IPS-11a (cell line): ENCODE data around the gene DMXL1.
"Not testable (repeated sequence)": the region's sequence is repeated elsewhere in the genome, so short reads cannot be mapped to it uniquely, and the experiment has no call there.

Source experiments
- H3K4me3 ChIP-seq: one replicate; pipeline ENCODE4 v1.5.1; 2013; ENCODE audit warnings: low read depth, low read length, control low read depth

Gene DMXL1

DNA sequence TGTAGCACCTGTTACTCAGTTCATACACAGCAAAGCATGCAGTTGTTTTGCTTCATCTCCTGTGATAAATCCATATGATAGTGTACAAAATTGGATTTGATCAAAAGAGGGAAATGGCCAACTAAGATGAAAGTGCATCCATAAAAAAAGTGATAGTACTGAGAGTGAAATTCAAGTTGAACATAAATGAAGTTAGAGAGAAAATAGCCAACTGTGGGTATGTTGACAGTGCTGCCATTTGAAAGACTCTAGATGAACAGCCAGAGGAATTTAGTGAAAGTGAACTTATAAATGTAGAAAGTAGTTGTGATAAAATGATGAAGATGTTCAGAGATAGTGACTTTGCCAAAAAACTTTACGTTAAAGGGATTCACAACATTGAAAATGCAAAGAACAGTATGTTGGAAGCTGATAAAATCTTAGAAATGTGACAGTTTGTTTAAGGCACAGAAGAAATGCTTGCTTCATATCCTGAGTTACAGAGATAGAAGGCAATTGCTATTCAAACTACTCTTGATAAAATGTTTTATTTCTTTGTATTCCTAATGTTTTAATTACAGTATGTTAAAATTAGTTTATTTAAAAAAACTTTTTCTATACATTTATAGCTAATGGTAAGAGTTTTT, 119.7 kb downstream of the DMXL1 start:
- H3K4me3 ChIP-seq = no peak overlapping the region

DNA sequence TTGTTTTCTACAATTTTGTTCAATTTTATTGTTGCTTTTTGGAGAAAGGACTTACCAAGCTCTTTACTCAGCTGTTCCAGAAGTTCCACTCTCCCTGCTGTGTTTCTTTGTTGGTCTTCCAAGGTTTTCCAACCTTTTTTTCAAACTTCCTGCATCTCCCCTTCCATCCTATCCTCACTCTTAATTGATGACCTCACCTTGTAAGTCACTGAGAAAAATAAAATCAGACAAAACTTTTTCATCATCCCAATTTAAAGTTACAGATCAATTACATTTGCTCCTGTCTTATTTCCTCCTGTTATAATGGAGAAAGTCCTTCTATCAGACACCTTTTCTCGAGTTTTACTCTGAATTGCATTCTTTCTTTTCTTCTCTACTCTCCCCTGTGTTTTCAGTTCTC, 121.1 kb downstream of the DMXL1 start:
- no peak overlapping the region for H3K4me3 ChIP-seq

DNA sequence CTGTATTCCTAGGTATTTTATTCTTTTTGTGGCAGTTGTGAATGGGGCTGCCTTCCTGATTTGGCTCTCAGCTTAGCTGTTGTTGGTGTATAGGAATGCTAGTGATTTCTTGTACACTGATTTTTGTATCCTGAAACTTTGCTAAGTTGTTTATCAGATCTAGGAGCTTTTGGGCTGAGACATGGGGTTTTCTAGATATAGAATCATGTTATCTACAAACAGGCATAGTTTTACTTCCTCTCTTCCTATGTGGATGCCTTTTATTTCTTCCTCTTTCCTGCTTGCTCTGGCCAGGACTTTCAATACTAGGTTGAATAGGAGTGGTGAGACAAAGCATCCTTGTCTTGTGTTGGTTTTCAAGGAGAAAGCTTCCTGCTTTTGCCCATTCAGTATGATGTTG, 129.9 kb downstream of the DMXL1 start:
- no peak overlapping the region for H3K4me3 ChIP-seq

DNA sequence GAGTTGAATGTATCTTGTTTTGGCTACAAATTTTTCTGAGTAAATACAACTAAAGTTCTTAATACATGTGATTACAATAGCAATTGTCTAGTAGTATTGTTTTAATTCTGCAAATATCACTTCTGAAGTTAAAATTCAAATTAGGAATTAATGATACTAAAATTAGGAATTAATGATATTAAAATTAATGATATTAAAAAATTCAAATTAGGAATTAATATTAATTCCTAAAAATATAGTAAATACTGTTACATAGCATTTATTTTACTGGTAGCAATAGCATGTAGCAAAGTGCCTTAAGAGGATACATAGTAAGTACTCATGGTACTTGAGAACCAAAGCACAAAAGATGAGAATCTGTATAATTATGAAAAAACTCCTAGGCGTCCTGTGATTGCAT, 136.2 kb downstream of the DMXL1 start:
- H3K4me3 ChIP-seq = no peak overlapping the region

DNA sequence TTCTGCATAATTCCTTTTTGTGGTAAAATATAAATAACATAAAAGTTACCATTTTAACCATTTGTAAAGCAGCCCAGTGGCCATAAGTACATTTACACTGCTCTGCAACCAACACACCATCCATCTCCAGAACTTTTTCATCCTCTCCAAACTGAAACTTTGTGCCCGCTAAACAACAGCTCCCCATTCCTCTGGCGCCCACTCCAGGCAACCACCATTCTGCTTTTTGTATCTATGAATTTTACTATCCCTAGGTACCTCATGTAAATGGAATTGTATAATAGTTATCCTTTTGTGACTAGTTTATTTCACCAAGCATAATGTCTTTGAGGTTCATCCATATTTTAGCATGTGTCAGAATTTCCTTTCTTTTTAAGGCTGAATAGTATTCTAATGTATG, 141.1 kb downstream of the DMXL1 start:
- H3K4me3 ChIP-seq = no peak overlapping the region

DNA sequence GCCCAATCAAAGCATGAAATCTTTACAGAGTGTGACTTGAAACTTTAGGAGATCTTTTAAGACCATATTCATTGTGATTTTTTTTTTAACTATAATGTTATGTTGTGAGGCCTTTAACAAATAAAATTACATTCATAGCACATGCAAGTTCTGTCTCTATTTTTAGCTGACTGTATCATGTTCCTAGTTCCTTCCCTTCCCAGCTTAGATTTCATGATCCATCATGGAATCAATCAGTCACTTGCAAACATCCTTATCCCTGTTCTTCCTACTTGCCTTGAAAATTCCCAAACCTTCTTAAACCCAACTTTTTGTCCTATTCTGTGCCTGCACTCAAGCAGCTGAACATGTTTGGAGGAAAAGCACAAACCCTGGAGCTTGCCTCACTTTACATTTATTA, 141.8 kb downstream of the DMXL1 start:
- no peak overlapping the region for H3K4me3 ChIP-seq

DNA sequence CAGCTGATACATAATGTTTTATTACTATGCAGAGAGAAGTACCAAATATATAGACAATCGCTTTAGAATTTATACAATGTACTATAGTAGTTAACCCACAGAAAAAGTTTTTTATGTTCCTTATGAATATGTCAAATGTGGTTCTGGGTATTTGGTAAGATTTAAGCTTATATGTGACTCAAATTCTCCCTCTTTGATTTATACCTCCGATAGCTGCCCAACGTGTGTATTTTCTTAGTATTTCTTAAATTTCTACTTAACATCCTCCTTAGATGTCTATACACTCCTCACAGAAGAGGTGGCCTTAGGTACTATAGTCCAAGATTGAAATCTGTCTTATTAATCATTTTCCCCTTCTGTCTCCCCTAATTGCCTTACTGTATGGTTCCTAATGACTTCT, 146.3 kb downstream of the DMXL1 start:
- no peak overlapping the region for H3K4me3 ChIP-seq

DNA sequence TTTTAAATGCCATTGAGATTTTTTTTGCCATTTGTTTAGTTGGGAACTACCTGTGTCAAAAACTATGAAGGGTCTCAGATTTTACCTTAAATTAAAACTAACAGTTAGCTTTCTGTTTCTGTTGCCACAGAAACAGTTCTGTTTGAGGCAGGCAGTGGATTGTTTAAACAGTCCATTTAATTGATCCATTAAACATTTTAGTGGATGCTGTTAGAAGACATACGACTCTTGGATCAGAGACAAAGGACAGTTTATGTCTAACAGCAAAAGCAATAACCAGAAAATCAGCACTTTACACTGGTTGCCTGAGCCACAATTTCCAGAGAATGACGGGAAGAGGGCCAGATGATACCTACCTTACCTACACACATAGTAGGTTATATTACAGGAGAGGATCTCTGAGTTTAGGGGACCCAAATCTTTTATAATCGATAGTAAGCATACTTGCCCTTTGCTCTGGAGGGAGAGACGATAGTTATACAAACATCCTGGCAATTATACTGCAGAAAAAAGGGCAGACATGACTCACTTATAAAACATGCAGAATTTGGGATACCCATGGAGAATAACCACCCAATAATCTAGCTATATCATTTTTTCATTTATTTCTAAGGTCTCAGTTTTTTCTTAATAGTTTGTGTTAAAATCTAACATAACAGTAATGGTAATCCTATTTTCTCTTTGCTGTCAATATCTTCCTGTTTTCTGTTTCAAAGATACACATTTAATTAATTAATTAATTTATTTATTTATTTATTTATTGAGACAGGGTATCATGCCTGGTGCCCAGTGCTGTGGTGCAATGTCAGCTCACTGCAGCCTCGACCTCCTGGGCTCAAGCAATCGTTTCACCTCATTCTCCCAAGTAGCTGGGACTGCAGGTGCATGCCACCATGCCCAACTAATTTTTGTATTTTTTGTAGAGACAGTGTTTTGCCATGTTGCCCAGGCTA, 148.2 kb downstream of the DMXL1 start:
- H3K4me3 ChIP-seq = no peak overlapping the region

DNA sequence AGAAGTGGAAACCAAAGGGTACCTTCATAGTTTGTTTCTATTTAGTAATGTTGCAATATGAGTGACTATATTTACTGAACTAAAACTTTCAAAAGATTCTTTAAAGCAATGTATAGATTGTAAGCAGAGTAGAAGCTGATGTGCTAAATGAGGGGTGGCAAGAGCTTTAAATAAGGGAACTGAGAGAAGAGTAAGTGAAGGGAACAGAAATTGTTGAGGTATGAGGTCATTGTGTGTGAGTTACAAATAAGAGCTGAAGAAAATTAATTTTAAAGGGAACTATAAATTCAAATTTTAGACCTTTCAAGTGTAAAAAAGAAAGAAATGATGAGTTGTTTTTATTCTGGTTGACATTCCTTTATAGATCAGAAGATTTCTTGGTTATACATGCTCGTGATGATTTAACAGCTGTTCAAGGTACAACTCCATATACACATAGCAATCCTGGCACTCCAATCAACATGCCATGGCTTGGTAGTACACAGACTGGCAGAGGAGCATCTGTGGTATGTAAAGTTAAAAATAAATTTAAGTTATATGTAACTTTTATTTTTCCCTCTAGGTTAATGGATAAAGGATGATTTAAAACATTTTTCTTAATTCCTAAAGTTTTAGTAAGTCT, 149.8 kb downstream of the DMXL1 start:
- H3K4me3 ChIP-seq = no peak overlapping the region

DNA sequence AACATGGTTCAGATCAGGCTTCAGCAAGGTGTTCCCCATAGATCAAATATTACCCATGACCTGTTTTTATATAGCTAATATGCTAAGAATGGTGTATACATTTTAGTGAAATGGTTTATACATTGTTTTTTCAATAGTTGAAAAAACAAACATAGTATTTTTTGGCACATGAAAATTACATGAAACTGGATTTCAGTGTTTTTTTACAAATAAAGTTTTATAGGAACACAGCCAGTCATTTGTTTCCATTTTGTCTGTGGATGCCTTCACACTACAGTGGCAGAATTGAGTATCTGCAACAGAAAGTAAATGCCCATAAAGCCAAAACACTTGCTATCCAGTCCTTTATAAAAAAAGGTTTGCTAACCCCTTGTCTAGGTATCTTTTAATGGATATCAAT, 150.4 kb downstream of the DMXL1 start:
- H3K4me3 ChIP-seq = no peak overlapping the region

DNA sequence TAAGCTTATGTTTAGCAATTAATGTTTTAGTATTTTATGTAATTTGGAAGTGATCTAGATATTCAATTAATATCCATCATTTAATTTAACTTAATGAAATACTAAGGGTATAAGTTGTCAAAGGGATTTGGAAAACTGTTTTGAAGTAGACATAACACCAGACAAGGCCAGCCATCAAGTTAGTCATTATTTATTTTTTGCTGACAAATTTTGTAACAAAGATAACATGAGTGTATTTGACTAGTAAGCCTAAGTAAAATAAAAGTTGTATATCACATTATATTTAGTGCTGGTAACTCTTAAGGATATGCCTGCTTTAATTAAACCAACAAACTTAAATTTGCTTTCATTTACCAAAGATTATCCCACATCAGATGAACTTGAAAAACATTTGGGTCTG, 159.1 kb downstream of the DMXL1 start:
- H3K4me3 ChIP-seq = no peak overlapping the region

DNA sequence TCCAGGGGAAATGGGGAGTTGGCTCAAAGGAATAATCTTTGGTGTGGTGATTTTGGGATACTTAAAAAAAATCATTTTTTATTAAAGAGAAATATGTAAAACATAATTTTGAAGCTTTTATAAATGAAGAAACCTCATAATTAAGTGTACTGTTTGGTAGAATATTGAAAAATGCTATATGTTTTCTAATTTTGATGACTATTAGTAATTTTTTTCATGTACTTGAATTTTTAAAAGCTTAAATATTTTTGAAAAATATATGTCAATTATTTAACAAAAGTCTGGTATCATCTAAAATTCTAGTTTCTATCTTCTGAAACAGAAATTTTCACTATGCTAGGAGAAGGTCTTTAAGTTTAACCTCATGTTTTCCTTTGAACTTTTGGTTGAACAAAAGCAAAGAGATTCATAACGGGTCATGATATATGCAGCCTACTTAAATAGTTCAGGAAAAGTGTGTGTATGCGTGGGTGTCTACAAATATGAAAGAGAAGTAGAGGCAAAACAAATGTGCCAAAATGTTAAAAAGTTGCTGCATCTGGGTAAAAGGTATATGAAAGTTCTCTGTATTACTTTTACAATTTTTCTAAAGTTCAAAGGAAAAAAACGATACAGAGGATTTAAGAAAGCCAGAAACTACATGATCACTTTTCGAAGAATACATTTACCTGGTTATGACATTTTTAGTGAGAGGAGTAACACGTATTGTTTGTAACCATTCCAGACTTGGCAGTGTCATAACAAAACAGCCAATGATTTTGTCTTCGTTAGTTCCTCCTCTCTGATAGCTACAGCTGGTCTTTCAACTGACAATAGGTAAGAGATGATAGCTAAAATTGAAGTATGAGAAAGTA, 167.6 kb downstream of the DMXL1 start:
- H3K4me3 ChIP-seq = no peak overlapping the region

DNA sequence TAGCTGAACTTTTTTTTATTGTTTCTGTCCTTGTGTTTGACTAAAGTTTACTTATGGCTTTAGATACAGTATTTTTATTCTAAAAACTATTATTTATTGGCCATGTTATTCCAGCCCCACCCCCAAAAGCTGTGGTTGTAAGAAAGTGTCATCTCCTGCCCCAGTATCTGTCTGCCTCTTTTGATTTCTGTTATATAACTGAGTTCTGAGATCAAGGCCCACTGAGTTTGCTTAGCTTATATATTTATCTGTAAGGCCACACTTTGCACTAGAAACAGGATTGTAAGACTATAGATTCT, 168.2 kb downstream of the DMXL1 start:
- H3K4me3 ChIP-seq = no peak overlapping the region

DNA sequence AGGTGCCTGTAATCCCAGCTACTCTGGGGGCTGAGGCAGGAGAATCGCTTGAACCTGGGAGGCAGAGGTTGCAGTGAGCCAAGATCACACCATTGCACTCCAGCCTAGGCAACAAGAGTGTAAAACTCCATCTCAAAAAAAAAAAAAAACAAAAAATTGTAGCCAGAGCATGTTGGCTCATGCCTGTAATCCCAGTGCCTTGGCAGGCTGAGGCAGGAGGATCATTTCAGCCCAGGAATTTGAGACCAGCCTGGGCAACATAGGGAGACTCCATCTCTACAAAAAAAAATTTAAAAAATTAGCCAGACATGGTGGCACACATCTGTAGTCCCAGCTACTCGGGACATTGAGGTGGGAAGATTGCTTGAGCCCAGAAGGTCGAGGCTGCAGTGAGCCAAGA, 168.9 kb downstream of the DMXL1 start:
- not testable (repeated sequence) for H3K4me3 ChIP-seq

DNA sequence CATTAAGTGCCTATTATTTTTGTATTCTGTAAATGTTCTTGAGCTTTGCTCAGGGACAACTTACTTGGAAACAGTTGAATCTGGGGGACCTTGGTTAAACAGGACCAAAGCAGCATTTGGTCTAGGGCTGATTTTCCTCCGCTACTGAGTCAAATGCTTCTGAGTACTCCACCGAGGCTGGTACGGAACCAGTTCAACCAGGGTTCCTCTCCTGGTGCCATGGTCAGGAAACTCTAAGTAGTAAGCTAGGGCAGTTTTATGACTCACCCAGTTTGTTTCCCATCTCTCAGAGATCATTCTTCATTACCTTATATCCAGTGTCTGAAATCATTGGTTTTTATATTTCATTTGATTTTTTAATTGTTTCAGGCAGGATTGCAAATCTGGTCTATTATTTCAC, 173.0 kb downstream of the DMXL1 start:
- H3K4me3 ChIP-seq = no peak overlapping the region

DNA sequence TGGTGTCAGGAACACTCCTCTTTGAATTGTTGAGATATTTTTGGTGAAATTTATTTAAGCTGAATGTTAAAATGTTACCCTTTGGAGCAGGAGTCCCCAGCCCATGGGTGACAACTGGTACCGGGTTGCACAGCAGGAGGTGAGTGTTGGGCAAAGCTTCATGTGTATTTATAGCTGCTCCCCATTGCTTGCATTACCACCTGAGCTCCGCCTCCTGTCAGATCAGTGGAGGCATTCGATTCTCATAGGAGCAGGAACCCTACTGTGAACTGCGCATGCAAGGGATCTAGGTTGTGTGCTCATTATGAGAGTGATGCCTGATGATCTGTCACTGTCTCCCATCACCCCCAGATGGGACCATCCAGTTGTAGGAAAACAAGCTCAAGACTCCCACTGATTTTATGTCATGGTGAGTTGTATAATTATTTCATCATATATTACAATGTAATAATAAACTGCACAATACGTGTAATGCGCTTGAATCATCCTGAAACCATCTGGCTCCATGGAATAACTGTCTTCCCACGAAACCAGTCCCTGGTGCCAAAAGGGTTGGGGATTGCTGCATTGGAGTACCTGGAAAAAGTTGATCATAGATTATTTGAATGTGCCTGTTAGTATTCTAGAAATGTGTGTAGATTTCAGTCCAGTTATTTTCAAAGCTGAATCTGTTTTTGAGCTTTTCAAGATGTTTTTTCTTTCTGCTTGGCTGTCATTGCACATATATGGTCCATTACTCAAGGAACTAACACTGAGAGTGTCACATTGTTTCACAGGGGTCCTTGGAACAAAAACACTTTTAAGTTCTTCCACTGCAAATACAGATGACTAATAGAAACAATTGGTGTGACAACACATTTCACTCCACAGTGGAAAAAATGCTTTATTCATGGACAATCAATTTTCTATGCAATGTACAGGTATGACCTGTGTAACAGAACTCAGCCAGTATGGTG, 180.3 kb downstream of the DMXL1 start:
- H3K4me3 ChIP-seq = no peak overlapping the region

DNA sequence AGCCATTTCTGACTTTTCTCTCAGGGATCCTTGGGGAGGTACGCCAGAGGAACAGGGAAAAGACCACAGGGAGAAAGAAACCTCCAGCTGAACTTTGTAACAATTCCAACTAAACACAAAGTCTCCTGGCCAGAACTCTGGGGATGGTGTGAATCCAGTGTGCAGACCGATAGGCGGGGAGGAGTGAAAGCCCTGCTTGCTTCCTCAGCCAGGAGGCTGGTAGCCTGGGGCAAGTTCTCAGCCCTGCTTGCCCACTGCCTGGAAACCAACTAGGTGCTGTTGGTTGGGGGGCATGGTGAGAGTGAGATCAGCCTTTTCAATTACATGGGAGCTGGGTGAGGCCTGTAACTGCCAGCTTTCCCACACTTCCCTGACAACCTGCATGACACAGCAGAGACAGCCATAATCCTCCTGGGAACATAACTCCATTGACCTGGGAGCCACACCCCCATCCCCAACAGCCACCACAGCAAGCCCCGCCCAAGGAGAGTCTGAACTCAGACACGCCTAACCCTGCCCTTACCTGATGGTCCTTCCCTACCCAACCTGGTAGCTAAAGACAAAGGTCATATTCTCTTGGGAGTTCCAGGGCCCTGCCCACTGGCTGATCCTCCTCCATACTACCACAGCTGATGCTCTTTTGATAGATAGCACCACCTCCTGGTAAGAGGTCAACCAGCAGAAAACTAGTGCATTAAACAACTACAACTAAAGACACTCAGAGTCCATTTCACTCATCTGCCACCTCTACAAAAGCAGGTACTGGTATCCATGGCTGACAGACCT, 184.9 kb downstream of the DMXL1 start:
- H3K4me3 ChIP-seq = no peak overlapping the region

DNA sequence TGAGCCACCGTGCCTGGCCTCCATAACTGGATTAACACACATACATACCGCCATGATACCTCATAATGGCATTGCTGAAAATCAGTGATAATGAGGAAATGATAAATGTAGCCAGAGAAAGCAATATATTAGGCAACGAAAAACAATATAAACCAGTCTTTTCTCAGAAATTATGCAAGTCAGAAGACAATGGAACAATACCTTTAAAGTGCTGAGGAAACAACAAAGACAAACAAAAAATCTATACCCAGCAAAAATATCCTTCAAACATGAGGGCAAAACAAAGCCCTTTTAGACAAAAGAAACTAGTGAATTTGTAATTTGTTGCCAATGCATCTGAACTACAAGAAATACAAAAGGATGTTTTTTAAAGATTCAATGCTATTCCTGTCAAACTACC, 186.7 kb downstream of the DMXL1 start:
- H3K4me3 ChIP-seq = no peak overlapping the region

DNA sequence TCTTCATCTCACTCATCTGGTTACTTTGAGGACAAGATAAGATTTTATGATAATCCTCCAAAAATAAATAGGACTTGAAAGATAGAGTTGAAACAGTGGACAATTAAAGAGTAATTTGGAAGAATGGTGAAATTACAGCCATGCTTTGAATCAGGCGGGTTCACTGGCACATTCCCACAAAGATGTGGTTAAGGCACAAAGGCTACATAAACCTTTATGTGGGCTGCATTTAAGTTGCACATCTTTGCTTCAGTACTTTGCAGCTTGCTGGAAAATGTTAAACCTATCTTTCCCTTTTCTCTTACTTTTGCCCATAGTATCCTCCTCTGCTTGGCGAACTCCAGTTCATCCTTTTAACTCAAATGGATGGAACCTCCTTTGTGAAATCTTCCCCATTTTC, 192.8 kb downstream of the DMXL1 start:
- H3K4me3 ChIP-seq = no peak overlapping the region
